B cell (primary cell): ENCODE data around the gene TAF5L.

Experiments
- CTCF ChIP-seq: fragments of 200-600 bp; IDR thresholded peaks from one replicate; pipeline ENCODE4 v1.8.0; 2022; ENCODE audit warnings: antibody characterized with exemption, mild to moderate bottlenecking
- EZH2 ChIP-seq: IDR thresholded peaks from 2 replicates; pipeline ENCODE4 v1.6.1; 2012; ENCODE audit warnings: borderline replicate concordance, low read depth, mild to moderate bottlenecking, moderate library complexity, low read length; ENCODE audit not compliant: insufficient read depth, poor library complexity, severe bottlenecking

GRCh38 chr1:229666585-229666984, 40.7 kb upstream of the TAF5L start:
- TF ChIP-seq CTCF (no peak), EZH2 (no peak)
